DMS 273 (cell line): ENCODE data around the gene ATL2.
"Not testable (repeated sequence)": the region's sequence is repeated elsewhere in the genome, so short reads cannot be mapped to it uniquely, and the experiment has no call there.

ENCODE experiments used
- DNase-seq: peaks from one replicate; lab custom pipeline; 2025; ENCODE audit not compliant: unreplicated experiment; lab: John Stamatoyannopoulos, UW

The ATL2 gene

GRCh38 chr2:38377050-38377828 is at the start of gene ATL2:
ATL2 (minus strand) TSS chr2:38377273; CDS start chr2:38377260, 13 bp downstream.
- DNase-seq: peak; percentile 99

GRCh38 chr2:38423763-38424162 is 46.7 kb upstream of the ATL2 start:
- DNase-seq: no peak

GRCh38 chr2:38421274-38422056 is 44.4 kb upstream of the ATL2 start:
- DNase-seq: no peak

- DNase-seq: no peak
These were observed 42.4 kb upstream of the ATL2 start for GRCh38 chr2:38419499-38419898.

GRCh38 chr2:38418735-38419134 is 41.7 kb upstream of the ATL2 start:
- no peak for DNase-seq

- no peak for DNase-seq
These were observed 40.9 kb upstream of the ATL2 start for GRCh38 chr2:38417745-38418689.

- no peak for DNase-seq
These were observed 39.4 kb upstream of the ATL2 start for GRCh38 chr2:38416296-38417036.

- no peak for DNase-seq
These were observed 38.7 kb upstream of the ATL2 start for GRCh38 chr2:38415728-38416291.

GRCh38 chr2:38415023-38415422 is 38.0 kb upstream of the ATL2 start:
- no peak for DNase-seq

GRCh38 chr2:38412235-38412871 is 35.3 kb upstream of the ATL2 start:
- DNase-seq: not testable (repeated sequence)

- no peak for DNase-seq
These were observed 32.4 kb upstream of the ATL2 start for GRCh38 chr2:38409156-38410102.

GRCh38 chr2:38407111-38407682 is 30.1 kb upstream of the ATL2 start:
- peak; percentile 47 for DNase-seq

GRCh38 chr2:38406597-38407110 is 29.6 kb upstream of the ATL2 start:
- no peak for DNase-seq

- DNase-seq: no peak
These were observed 29.0 kb upstream of the ATL2 start for GRCh38 chr2:38405917-38406596.

GRCh38 chr2:38400513-38400912 is 23.4 kb upstream of the ATL2 start:
- DNase-seq: no peak

- DNase-seq: no peak
These were observed 21.7 kb upstream of the ATL2 start for GRCh38 chr2:38398739-38399138.

- DNase-seq: no peak
These were observed 17.8 kb upstream of the ATL2 start for GRCh38 chr2:38394903-38395341.
